IMR-90 (cell line): ENCODE results near the gene DVL3. TPM values are rescaled to one million over a fixed set of nuclear protein-coding genes. Genes with fewer than 3 reads are reported as not detected.

ENCODE experiments used
- ATAC-seq: fragments of 200-7000 bp; cut with Tn5 transposase; 2 replicates; pipeline ENCODE4 v1.9.1; 2020; ENCODE audit warnings: low read depth, mild to moderate bottlenecking, moderate library complexity
- BruUV-seq: library from RNA; stranded (reverse); fragments of 400-500 nt; replicated peaks from 2 replicates; lab custom pipeline; 2021; lab: Mats Ljungman, UMichigan
- CTCF ChIA-PET: fragments of 300-600 bp; formaldehyde crosslinking; extraction: SDS; loops from one replicate; lab custom pipeline; 2021; ENCODE audit warnings: antibody characterized with exemption; lab: Yijun Ruan, JAX
- POLR2A ChIA-PET: fragments of 300-600 bp; sonication (Branson Sonifier 250); formaldehyde crosslinking; loops from one replicate; lab custom pipeline; 2022; ENCODE audit warnings: antibody characterized with exemption; ENCODE audit not compliant: unreplicated experiment; lab: Charles Lee
- DNase-seq: peaks from one replicate; pipeline ENCODE4 v3.0.0; 2013
- H2AFZ ChIP-seq: replicated peaks from 2 replicates; pipeline ENCODE3; 2013; ENCODE audit warnings: low read length, mild to moderate bottlenecking; ENCODE audit not compliant: poor library complexity
- H2AK5ac ChIP-seq: 2 replicates; pipeline ENCODE4 v1.6.1; 2013; ENCODE audit warnings: low read depth, low read length, inconsistent platforms
- H2AK9ac ChIP-seq: replicated peaks from 2 replicates; pipeline ENCODE3; 2013; ENCODE audit warnings: mild to moderate bottlenecking, low read depth, low read length, moderate library complexity; ENCODE audit not compliant: poor library complexity
- H2BK120ac ChIP-seq: 2 replicates; pipeline ENCODE4 v1.6.1; 2013; ENCODE audit warnings: low read depth, low read length, inconsistent platforms
- H2BK15ac ChIP-seq: 3 replicates; pipeline ENCODE4 v1.6.1; 2013; ENCODE audit warnings: low read depth, low read length, inconsistent platforms
- H2BK20ac ChIP-seq: 2 replicates; pipeline ENCODE4 v1.6.1; 2013; ENCODE audit warnings: low read depth, mild to moderate bottlenecking, inconsistent platforms, low read length, moderate library complexity
- H2BK5ac ChIP-seq: 2 replicates; pipeline ENCODE4 v1.6.1; 2013; ENCODE audit warnings: mild to moderate bottlenecking, low read depth, low read length, inconsistent platforms; ENCODE audit not compliant: poor library complexity, severe bottlenecking
- H3K14ac ChIP-seq: replicated peaks from 2 replicates; pipeline ENCODE4 v1.6.1; 2013; ENCODE audit warnings: low read depth, low read length, inconsistent platforms
- H3K18ac ChIP-seq: 2 replicates; pipeline ENCODE4 v1.6.1; 2013; ENCODE audit warnings: low read depth, low read length, control low read depth
- H3K23ac ChIP-seq: 2 replicates; pipeline ENCODE4 v1.6.1; 2013; ENCODE audit warnings: low read depth, low read length, inconsistent platforms
- H3K27ac ChIP-seq: 2 replicates; pipeline ENCODE4 v1.5.1; 2013; ENCODE audit warnings: mild to moderate bottlenecking, control low read depth, low read length; ENCODE audit not compliant: insufficient read depth
- H3K27me3 ChIP-seq: 2 replicates; pipeline ENCODE4 v1.6.1; 2013; ENCODE audit warnings: low read length; ENCODE audit not compliant: control insufficient read depth, insufficient read depth
- H3K36me3 ChIP-seq: 2 replicates; pipeline ENCODE4 v1.6.1; 2013; ENCODE audit warnings: low read length, mixed read lengths; ENCODE audit not compliant: control insufficient read depth, insufficient read depth
- H3K4ac ChIP-seq: 2 replicates; pipeline ENCODE4 v1.6.1; 2013; ENCODE audit warnings: low read depth, low read length, inconsistent platforms
- H3K4me1 ChIP-seq: 2 replicates; pipeline ENCODE4 v1.6.1; 2013; ENCODE audit warnings: low read length, mixed read lengths; ENCODE audit not compliant: control insufficient read depth, insufficient read depth
- H3K4me2 ChIP-seq: 2 replicates; pipeline ENCODE4 v1.6.1; 2013; ENCODE audit warnings: low read depth, mild to moderate bottlenecking, control low read depth, low read length, moderate library complexity
- H3K4me3 ChIP-seq: 2 replicates; pipeline ENCODE4 v1.5.1; 2013; ENCODE audit warnings: low read depth, mild to moderate bottlenecking, control low read depth, low read length, moderate library complexity; ENCODE audit not compliant: insufficient read depth
- H3K56ac ChIP-seq: 2 replicates; pipeline ENCODE4 v1.6.1; 2013; ENCODE audit warnings: low read length, inconsistent platforms; ENCODE audit not compliant: insufficient read depth; ENCODE audit errors: extremely low read depth
- H3K79me1 ChIP-seq, 2 experiments: 2 replicates each; pipeline ENCODE4 v1.6.1; 2013; ENCODE audit warnings: low read length in 2 of 2, inconsistent platforms in 1 of 2, low read depth in 1 of 2
- H3K9ac ChIP-seq: 2 replicates; pipeline ENCODE4 v1.6.1; 2013; ENCODE audit warnings: low read depth, low read length, control low read depth
- H3K9me1 ChIP-seq: 2 replicates; pipeline ENCODE4 v1.6.1; 2013; ENCODE audit warnings: low read length, inconsistent platforms; ENCODE audit not compliant: insufficient read depth
- H3K9me3 ChIP-seq: 2 replicates; pipeline ENCODE4 v1.6.1; 2013; ENCODE audit warnings: low read length; ENCODE audit not compliant: control insufficient read depth, insufficient read depth
- H4K20me1 ChIP-seq: 2 replicates; pipeline ENCODE4 v1.6.1; 2013; ENCODE audit warnings: low read length, inconsistent platforms; ENCODE audit not compliant: insufficient read depth
- H4K5ac ChIP-seq: 2 replicates; pipeline ENCODE4 v1.6.1; 2013; ENCODE audit warnings: mild to moderate bottlenecking, low read depth, low read length, control low read depth
- H4K8ac ChIP-seq, 2 experiments: 2 replicates each; pipeline ENCODE4 v1.6.1; 2013; ENCODE audit warnings: low read depth in 2 of 2, low read length in 2 of 2, control low read depth in 1 of 2, inconsistent platforms in 1 of 2
- H4K91ac ChIP-seq: 2 replicates; pipeline ENCODE4 v1.6.1; 2013; ENCODE audit warnings: low read depth, low read length, inconsistent platforms; ENCODE audit not compliant: insufficient read depth
- FOS ChIP-seq: fragments of 150-350 bp; IDR thresholded peaks from 2 replicates; pipeline ENCODE4 v1.6.1; 2016; ENCODE audit warnings: low read depth, low read length
- MAZ ChIP-seq: IDR thresholded peaks from 2 replicates; pipeline ENCODE4 v1.6.1; 2012; ENCODE audit warnings: low read depth, mild to moderate bottlenecking, low read length, improper control_type of control experiment, moderate library complexity, borderline replicate concordance
- WGBS, 2 experiments: methylation state at CpG; one replicate each; pipeline versions ENCODE4 v1.1.5 to v1.1.7; 2013; ENCODE audit warnings: missing lambda C conversion rate in 2 of 2; ENCODE audit not compliant: insufficient read length in 1 of 2; ENCODE audit errors: extremely low coverage in 2 of 2; 5-methylcytosine and 5-hydroxymethylcytosine counted together
- dilution Hi-C: fragments of 300-500 bp; cut with HindIII; formaldehyde crosslinking; loops from one replicate; pipeline ENCODE4 v1.14.3; 2018; ENCODE audit warnings: low sequenced_read_pairs; ENCODE audit not compliant: unreplicated experiment
- in situ Hi-C: fragments of 300-500 bp; cut with MboI; formaldehyde crosslinking; loops from 3 replicates; pipeline ENCODE4 v1.14.3; 2019; ENCODE audit warnings: low sequenced_read_pairs, inconsistent platforms, mixed read lengths
- intact Hi-C: fragments of 100-400 bp; cut with micrococcal nuclease; formaldehyde crosslinking; loops from 2 replicates; pipeline ENCODE4 v1.10.0; 2022
- polyA plus RNA-seq, 3 experiments: library from polyadenylated mRNA; depleted of rRNA; stranded (reverse); fragments of >200 nt; gene quantifications; 2 replicates each; pipeline ENCODE4 v1.2.3, GENCODE V29; 2012; ENCODE audit warnings: low replicate concordance in 1 of 3
- total RNA-seq: library from RNA; depleted of rRNA; stranded (reverse); fragments of >200 nt; gene quantifications from 2 replicates; pipeline ENCODE4 v1.2.3, GENCODE V29; 2012

The DVL3 gene
- total and polyA plus RNA-seq, 2 of the 4 experiments (the other 2 are of a cell fraction), result 23.3 to 40.4 TPM

DNA sequence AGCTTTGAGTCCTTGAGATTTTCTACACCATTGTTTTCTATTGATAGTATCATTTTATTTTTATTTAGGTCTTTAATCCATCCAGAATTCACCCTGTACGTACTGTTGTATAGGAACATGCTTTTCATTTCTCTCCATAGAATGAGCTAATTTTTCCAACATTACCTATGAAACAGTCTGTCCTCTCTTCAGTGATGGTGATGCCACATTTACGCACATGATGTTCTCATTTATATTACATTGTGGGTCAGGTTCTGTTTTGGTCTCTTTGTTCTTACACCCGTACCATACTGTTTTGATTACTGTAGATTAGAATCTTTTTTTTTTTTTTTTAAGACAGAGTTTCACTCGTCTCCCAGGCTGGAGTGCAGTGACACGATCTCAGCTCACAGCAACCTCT, 56.5 kb downstream of the DVL3 start:
- Histone ChIP-seq H2BK15ac (no peak overlapping the region), H2BK20ac (no peak overlapping the region), H2AK5ac (no peak overlapping the region), H3K36me3 (no peaks in the 10 kb centered on the region), H4K5ac (no peak overlapping the region), H3K27ac (no peak overlapping the region), H2AK9ac (no peak overlapping the region), H3K79me1 (no peaks in the 10 kb centered on the region), H3K4me3 (no peak overlapping the region), H3K9me1 (no peaks in the 10 kb centered on the region), H2AFZ (no peak overlapping the region), H3K4me2 (no peak overlapping the region), H3K4me1 (no peaks in the 10 kb centered on the region), H4K8ac (no peak overlapping the region), H3K56ac (no peak overlapping the region), H3K27me3 (peaks cover 11% of the 10 kb centered on the region), H3K9me3 (no peaks in the 10 kb centered on the region), H3K4ac (no peak overlapping the region), H2BK5ac (no peak overlapping the region), H2BK120ac (no peak overlapping the region), H4K91ac (no peak overlapping the region), H3K14ac (no peak overlapping the region), H4K20me1 (no peaks in the 10 kb centered on the region), H3K23ac (no peak overlapping the region), H3K9ac (no peak overlapping the region), H3K18ac (no peak overlapping the region)
- dilution Hi-C loops (no loop called here), intact Hi-C loops (no loop called here), in situ Hi-C loops (no loop called here)
- ChIA-PET POLR2A (no interaction called here), CTCF (interaction anchor here (0.8 kb wide), 1 partner anchor 16 kb away, joined by 3 read pairs; no protein-coding TSS in a partner anchor)
- ATAC-seq (no peak), DNase-seq (no peak)
- WGBS, 2 experiments, result no CpG with 5 or more reads among the region's 5 CpGs
- BruUV-seq, result no TSS peak
- TF ChIP-seq MAZ, result no peak
- TF ChIP-seq FOS, result no peak
